ENCODE measurements around the gene SATB1. TPM values are rescaled to one million over a fixed set of nuclear protein-coding genes. Genes with fewer than 3 reads are reported as not detected.

SATB1 gene
- polyA plus RNA-seq, 1 experiment, result 10.8 TPM

DNA sequence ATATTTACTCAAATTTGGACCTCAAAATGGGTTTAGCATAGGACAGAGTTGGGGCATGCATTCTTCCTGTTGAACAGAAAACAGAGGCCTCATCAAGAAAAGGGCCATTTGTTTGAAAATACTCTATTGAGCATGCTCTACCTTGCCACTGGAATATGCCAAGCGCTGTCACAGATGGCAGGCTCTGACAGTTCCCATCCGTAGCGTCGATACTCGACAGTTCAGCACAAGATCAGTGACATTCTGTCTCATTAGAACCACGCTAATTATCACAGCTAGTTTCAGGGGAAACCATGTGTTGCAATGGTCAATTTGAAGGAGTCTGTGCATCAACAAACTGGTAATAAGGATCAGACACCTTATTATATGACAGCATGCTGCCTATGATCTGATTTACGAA lies 54.5 kb downstream of the SATB1 start:
- CTCF ChIA-PET, result no interaction called here
- TF ChIP-seq, protein P1, sequence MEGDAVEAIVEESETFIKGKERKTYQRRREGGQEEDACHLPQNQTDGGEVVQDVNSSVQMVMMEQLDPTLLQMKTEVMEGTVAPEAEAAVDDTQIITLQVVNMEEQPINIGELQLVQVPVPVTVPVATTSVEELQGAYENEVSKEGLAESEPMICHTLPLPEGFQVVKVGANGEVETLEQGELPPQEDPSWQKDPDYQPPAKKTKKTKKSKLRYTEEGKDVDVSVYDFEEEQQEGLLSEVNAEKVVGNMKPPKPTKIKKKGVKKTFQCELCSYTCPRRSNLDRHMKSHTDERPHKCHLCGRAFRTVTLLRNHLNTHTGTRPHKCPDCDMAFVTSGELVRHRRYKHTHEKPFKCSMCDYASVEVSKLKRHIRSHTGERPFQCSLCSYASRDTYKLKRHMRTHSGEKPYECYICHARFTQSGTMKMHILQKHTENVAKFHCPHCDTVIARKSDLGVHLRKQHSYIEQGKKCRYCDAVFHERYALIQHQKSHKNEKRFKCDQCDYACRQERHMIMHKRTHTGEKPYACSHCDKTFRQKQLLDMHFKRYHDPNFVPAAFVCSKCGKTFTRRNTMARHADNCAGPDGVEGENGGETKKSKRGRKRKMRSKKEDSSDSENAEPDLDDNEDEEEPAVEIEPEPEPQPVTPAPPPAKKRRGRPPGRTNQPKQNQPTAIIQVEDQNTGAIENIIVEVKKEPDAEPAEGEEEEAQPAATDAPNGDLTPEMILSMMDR (IDR thresholded peaks at IDR 0.05; ENCODE audit: insufficient read depth, low read depth, low read length), result no peak
- POLR2A ChIA-PET, result no interaction called here
- H3K4me3 ChIP-seq (ENCODE audit: low read depth, low read length), result no peak overlapping the region
- no peak for DNase-seq (ENCODE audit: low read depth)
- no peaks in the 10 kb centered on the region for H3K27me3 ChIP-seq (ENCODE audit: control insufficient read depth, insufficient read depth, low read length)
- no peaks in the 10 kb centered on the region for H3K36me3 ChIP-seq (ENCODE audit: control insufficient read depth, insufficient read depth, low read length)

DNA sequence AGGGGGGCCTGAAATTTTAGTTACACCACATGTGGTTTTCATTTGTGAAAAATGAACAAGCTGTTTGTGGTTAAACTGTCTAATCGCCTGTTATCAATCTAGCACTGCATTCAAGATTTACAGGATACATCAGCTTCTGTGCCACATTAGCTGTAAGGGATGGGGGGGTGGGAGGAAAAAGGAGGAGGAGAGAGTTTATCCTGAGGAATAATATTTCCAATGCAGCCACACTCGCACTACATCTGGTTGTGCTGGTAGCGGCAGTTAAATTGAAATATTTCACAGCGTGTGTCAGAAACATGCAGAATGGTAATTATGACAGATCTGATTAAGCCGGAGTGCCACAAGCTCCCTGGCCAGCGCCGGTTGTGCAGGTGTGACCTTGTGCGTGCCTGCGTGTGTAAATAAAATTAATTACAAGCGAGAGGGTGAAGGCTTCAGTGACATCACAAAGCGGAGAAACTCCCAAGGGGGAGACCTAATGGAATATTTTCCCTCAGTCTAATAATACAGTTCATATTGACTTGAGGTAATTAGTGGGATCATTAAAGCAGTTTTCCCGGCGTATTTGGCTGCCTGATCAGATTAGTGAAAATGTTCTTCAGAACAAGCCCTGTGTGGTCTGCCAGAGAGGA lies 55.5 kb downstream of the SATB1 start:
- Histone ChIP-seq H3K36me3 (ENCODE audit: control insufficient read depth, insufficient read depth, low read length) (no peaks in the 10 kb centered on the region), H3K27me3 (ENCODE audit: control insufficient read depth, insufficient read depth, low read length) (no peaks in the 10 kb centered on the region), H3K4me3 (ENCODE audit: low read depth, low read length) (no peak overlapping the region)
- ChIA-PET POLR2A (no interaction called here), CTCF (interaction anchor here (0.6 kb wide), 1 partner anchor 9 kb away, joined by 3 read pairs; no protein-coding TSS in a partner anchor)
- no peak for DNase-seq (ENCODE audit: low read depth)
- TF ChIP-seq, protein P1 (IDR thresholded peaks at IDR 0.05; ENCODE audit: insufficient read depth, low read depth, low read length), result no peak

DNA sequence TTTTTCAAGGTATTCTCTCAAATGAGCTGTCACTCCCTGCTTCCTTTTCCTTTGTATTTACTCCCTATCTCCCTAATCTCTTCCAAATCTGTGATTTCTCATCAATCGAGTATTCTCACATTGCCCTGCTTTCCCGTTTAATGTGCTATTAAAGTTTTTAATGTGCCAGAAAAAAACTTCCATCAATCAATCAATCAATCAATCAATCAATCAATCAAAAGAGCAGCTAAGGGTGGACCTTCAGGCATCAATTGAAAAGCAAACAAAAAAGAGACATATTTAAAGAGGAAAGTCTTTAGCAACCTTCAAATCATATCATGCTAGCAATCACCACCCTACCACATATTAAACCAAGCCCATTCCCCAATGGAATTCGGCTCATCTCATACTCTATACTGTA lies 58.9 kb downstream of the SATB1 start:
- TF ChIP-seq, protein P1 (IDR thresholded peaks at IDR 0.05; ENCODE audit: insufficient read depth, low read depth, low read length), result no peak
- H3K36me3 ChIP-seq (ENCODE audit: control insufficient read depth, insufficient read depth, low read length), result no peaks in the 10 kb centered on the region
- H3K4me3 ChIP-seq (ENCODE audit: low read depth, low read length), result no peak overlapping the region
- no peaks in the 10 kb centered on the region for H3K27me3 ChIP-seq (ENCODE audit: control insufficient read depth, insufficient read depth, low read length)
- DNase-seq (ENCODE audit: low read depth), result no peak
- POLR2A ChIA-PET, result no interaction called here
- CTCF ChIA-PET, result interaction anchor here (0.5 kb wide), 1 partner anchor 1441 kb away, joined by 3 read pairs; no protein-coding TSS in a partner anchor

DNA sequence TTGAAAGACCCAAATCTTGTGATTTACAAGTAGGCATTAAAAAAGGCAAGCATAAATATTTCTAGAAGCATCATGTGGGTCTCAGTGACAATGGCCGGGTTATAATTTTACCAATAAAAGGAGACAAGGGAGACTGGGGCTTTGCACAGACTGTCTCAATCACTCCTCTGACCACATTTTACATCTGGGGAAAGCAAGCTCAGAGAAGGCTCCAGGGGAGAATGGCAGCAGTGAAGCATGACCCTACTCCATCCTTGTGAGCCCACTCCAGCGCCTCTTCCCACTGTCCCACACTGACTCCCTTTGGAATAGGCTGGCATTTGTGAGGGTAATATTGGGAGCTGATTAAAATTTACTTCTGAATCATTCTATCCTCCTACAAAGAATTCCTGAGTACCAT lies 61.8 kb downstream of the SATB1 start:
- TF ChIP-seq, protein P1 (IDR thresholded peaks at IDR 0.05; ENCODE audit: insufficient read depth, low read depth, low read length), result no peak

DNA sequence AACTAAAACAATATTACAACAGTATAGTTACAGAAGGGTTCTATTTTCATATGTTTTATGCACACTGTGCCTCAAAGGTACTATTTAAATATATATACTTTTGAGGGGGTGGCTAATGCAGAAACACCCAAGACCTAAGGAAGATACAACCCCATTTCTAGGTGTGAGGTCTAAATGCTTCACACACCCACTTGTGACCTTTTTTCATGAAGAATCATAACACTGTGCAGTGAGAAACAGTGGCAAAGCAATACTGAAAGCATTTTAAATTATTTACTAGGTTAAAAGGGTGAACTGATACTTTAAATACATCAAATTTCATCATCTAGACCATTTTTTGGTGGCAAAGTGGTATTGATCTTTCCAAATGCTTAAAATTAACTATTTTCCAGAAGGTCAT lies 67.4 kb downstream of the SATB1 start:
- ChIA-PET CTCF (no interaction called here), POLR2A (no interaction called here)
- Histone ChIP-seq H3K27me3 (ENCODE audit: control insufficient read depth, insufficient read depth, low read length) (no peaks in the 10 kb centered on the region), H3K36me3 (ENCODE audit: control insufficient read depth, insufficient read depth, low read length) (no peaks in the 10 kb centered on the region), H3K4me3 (ENCODE audit: low read depth, low read length) (no peak overlapping the region)
- no peak for DNase-seq (ENCODE audit: low read depth)
- TF ChIP-seq, protein P1 (IDR thresholded peaks at IDR 0.05; ENCODE audit: insufficient read depth, low read depth, low read length), result no peak

More for the DNA sequence above, 61.8 kb downstream of the SATB1 start:
- no peaks in the 10 kb centered on the region for H3K36me3 ChIP-seq (ENCODE audit: control insufficient read depth, insufficient read depth, low read length)
- H3K27me3 ChIP-seq (ENCODE audit: control insufficient read depth, insufficient read depth, low read length), result no peaks in the 10 kb centered on the region
- H3K4me3 ChIP-seq (ENCODE audit: low read depth, low read length), result no peak overlapping the region
- POLR2A ChIA-PET, result no interaction called here
- CTCF ChIA-PET, result interaction anchor here (0.5 to 1.4 kb wide), 3 partner anchors 13 to 45 kb away, joined by 3 to 4 read pairs (median 3); no protein-coding TSS in a partner anchor
- no peak for DNase-seq (ENCODE audit: low read depth)
